ENCODE measurements around the gene TOMM6.

TOMM6 gene

GRCh38 chr6:41826343-41827022, 39.0 kb downstream of the TOMM6 start:
- no peak for TF ChIP-seq CTCF (IDR thresholded peaks at IDR 0.05; ENCODE audit: control extremely low read depth, extremely low read depth, low read depth, missing control alignments)
- DNase-seq (ENCODE audit: extremely low spot score), result no peak
- CTCF ChIA-PET, result interaction anchor here (1.2 to 1.4 kb wide), 2 partner anchors 21 to 39 kb away, joined by 3 read pairs; partner anchors contain the start of gene TOMM6
- POLR2A ChIA-PET, result no interaction called here

- CTCF ChIA-PET, result interaction anchor here (1.0 to 3.5 kb wide), 8 partner anchors 10 to 218 kb away, joined by 3 to 14 read pairs (median 4); partner anchors contain the start of genes TAF8 and TOMM6
- no peak for DNase-seq (ENCODE audit: extremely low spot score)
- TF ChIP-seq CTCF (IDR thresholded peaks at IDR 0.05; ENCODE audit: control extremely low read depth, extremely low read depth, low read depth, missing control alignments), result no peak
- POLR2A ChIA-PET, result no interaction called here
These were observed 44.8 kb downstream of the TOMM6 start for GRCh38 chr6:41832263-41832662.

GRCh38 chr6:41836022-41836659, 48.6 kb downstream of the TOMM6 start:
- CTCF ChIA-PET, result interaction anchor here (3.1 kb wide), 1 partner anchor 11 kb away, joined by 13 read pairs; no protein-coding TSS in a partner anchor
- no peak for TF ChIP-seq CTCF (IDR thresholded peaks at IDR 0.05; ENCODE audit: control extremely low read depth, extremely low read depth, low read depth, missing control alignments)
- POLR2A ChIA-PET, result no interaction called here
- no peak for DNase-seq (ENCODE audit: extremely low spot score)

- CTCF ChIA-PET, result interaction anchor here (1.5 to 3.1 kb wide), 2 partner anchors 11 to 711 kb away, joined by 3 to 13 read pairs; no protein-coding TSS in a partner anchor
- no peak for DNase-seq (ENCODE audit: extremely low spot score)
- POLR2A ChIA-PET, result no interaction called here
- no peak for TF ChIP-seq CTCF (IDR thresholded peaks at IDR 0.05; ENCODE audit: control extremely low read depth, extremely low read depth, low read depth, missing control alignments)
These were observed 49.2 kb downstream of the TOMM6 start for GRCh38 chr6:41836660-41837052.
